ENCODE data around the gene UBAC2. TPM values are rescaled to one million over a fixed set of nuclear protein-coding genes. Genes with fewer than 3 reads are reported as not detected.
"Not testable (repeated sequence)": the region's sequence is repeated elsewhere in the genome, so short reads cannot be mapped to it uniquely, and the experiment has no call there.

The UBAC2 gene
- total and polyA plus RNA-seq, 2 donors, result 42.8 to 69.1 TPM

- Histone ChIP-seq H3K36me3 (ENCODE audit: control insufficient read depth in 2 of 2, insufficient read depth in 2 of 2, low read length in 1 of 2) (peaks cover 0 to 21% of the 10 kb centered on the region in 2 donors), H3K9me3 (ENCODE audit: control insufficient read depth in 2 of 2, insufficient read depth in 1 of 2, low read length in 1 of 2) (no peaks in the 10 kb centered on the region), H3K4me1 (ENCODE audit: control insufficient read depth in 2 of 2, insufficient read depth in 2 of 2, low read length in 2 of 2) (peaks cover 13 to 58% of the 10 kb centered on the region in 2 donors), H3K27ac (ENCODE audit: low read depth in 1 of 2, low read length in 1 of 2) (no peak overlapping the region), H3K27me3 (ENCODE audit: control insufficient read depth in 2 of 2, insufficient read depth in 1 of 2, low read length in 1 of 2) (no peaks in the 10 kb centered on the region), H3K4me3 (ENCODE audit: low read length in 2 of 2) (no peak overlapping the region)
- WGBS, result 99% methylated on average over 14 of the region's 14 CpGs
- no peak for DNase-seq (ENCODE audit: low read depth in 6 of 9, low spot score in 9 of 9)
These were observed 187.8 kb downstream of the UBAC2 start for GRCh38 chr13:99388334-99388923.

- not testable (repeated sequence) for H3K27me3 ChIP-seq (ENCODE audit: control insufficient read depth in 2 of 2, insufficient read depth in 1 of 2, low read length in 1 of 2); H3K27ac ChIP-seq (ENCODE audit: low read depth in 1 of 2, low read length in 1 of 2); H3K9me3 ChIP-seq (ENCODE audit: control insufficient read depth in 2 of 2, insufficient read depth in 1 of 2, low read length in 1 of 2); H3K4me3 ChIP-seq (ENCODE audit: low read length in 2 of 2); DNase-seq (ENCODE audit: low read depth in 6 of 9, low spot score in 9 of 9)
- Histone ChIP-seq H3K36me3 (ENCODE audit: control insufficient read depth in 2 of 2, insufficient read depth in 2 of 2, low read length in 1 of 2) (peaks cover 0 to 21% of the 10 kb centered on the region in 2 donors), H3K4me1 (ENCODE audit: control insufficient read depth in 2 of 2, insufficient read depth in 2 of 2, low read length in 2 of 2) (peaks cover 8 to 51% of the 10 kb centered on the region in 2 donors)
- 96% methylated on average over 6 of the region's 6 CpGs for WGBS
These were observed 188.4 kb downstream of the UBAC2 start for GRCh38 chr13:99389094-99389493.

- no peak for DNase-seq (ENCODE audit: low read depth in 6 of 9, low spot score in 9 of 9)
- Histone ChIP-seq H3K9me3 (ENCODE audit: control insufficient read depth in 2 of 2, insufficient read depth in 1 of 2, low read length in 1 of 2) (peaks cover 0 to 4% of the 10 kb centered on the region in 2 donors), H3K4me1 (ENCODE audit: control insufficient read depth in 2 of 2, insufficient read depth in 2 of 2, low read length in 2 of 2) (peaks cover 8 to 49% of the 10 kb centered on the region in 2 donors), H3K27me3 (ENCODE audit: control insufficient read depth in 2 of 2, insufficient read depth in 1 of 2, low read length in 1 of 2) (no peaks in the 10 kb centered on the region), H3K27ac (ENCODE audit: low read depth in 1 of 2, low read length in 1 of 2) (no peak overlapping the region), H3K4me3 (ENCODE audit: low read length in 2 of 2) (no peak overlapping the region), H3K36me3 (ENCODE audit: control insufficient read depth in 2 of 2, insufficient read depth in 2 of 2, low read length in 1 of 2) (peaks cover 0 to 21% of the 10 kb centered on the region in 2 donors)
- 98% methylated on average over 19 of the region's 19 CpGs for WGBS
These were observed 189.1 kb downstream of the UBAC2 start for GRCh38 chr13:99389520-99390304.

GRCh38 chr13:99390601-99391000 lies 189.9 kb downstream of the UBAC2 start:
- no peak for DNase-seq (ENCODE audit: low read depth in 6 of 9, low spot score in 9 of 9)
- H3K27ac ChIP-seq (ENCODE audit: low read depth in 1 of 2, low read length in 1 of 2), result no peak overlapping the region
- H3K4me3 ChIP-seq (ENCODE audit: low read length in 2 of 2), result no peak overlapping the region
- H3K27me3 ChIP-seq (ENCODE audit: control insufficient read depth in 2 of 2, insufficient read depth in 1 of 2, low read length in 1 of 2), result no peaks in the 10 kb centered on the region
- H3K36me3 ChIP-seq (ENCODE audit: control insufficient read depth in 2 of 2, insufficient read depth in 2 of 2, low read length in 1 of 2), result peaks cover 0 to 13% of the 10 kb centered on the region in 2 donors
- H3K4me1 ChIP-seq (ENCODE audit: control insufficient read depth in 2 of 2, insufficient read depth in 2 of 2, low read length in 2 of 2), result peaks cover 8 to 42% of the 10 kb centered on the region in 2 donors
- H3K9me3 ChIP-seq (ENCODE audit: control insufficient read depth in 2 of 2, insufficient read depth in 1 of 2, low read length in 1 of 2), result peaks cover 0 to 4% of the 10 kb centered on the region in 2 donors
- WGBS, result 93% methylated on average over 13 of the region's 13 CpGs

GRCh38 chr13:99391781-99392469 lies 191.3 kb downstream of the UBAC2 start:
- no peak for DNase-seq (ENCODE audit: low read depth in 6 of 9, low spot score in 9 of 9)
- WGBS, result 97% methylated on average over 11 of the region's 11 CpGs
- peaks cover 0 to 4% of the 10 kb centered on the region in 2 donors for H3K9me3 ChIP-seq (ENCODE audit: control insufficient read depth in 2 of 2, insufficient read depth in 1 of 2, low read length in 1 of 2)

DNA sequence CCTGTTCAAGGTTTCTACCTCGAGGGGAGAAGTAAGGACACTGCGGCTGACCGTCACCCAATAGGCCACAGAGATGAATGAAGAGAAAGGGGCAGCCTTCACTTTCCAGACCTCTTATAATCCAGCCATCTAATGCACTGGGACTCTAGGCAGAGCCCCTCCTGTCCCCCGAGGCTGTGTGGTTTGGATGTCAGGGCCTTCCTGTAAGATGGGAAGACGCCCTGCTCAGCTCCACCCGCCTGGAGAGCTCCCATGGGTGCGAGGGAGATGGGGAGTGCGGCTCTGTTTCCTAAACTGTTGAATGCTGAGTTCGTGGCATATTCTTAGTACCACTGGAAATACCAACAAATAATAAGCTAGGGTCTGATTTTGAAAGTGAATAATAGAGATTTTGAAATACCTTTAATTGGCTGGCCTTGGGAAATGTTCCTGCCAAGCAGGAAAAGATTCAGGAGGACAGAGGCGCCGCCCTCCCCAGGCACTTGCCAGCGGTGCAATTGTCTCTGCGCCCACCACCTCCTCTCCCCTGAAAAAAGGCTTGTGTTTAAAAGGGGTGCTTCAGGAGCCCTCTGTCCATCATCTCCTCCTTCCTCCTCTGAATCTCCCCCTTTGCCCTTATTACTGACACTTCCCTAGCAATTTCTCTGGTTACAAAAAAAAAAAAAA lies 191.9 kb downstream of the UBAC2 start:
- WGBS, result 91% methylated on average over 13 of the region's 13 CpGs
- Histone ChIP-seq H3K4me3 (ENCODE audit: low read length in 2 of 2) (no peak overlapping the region), H3K36me3 (ENCODE audit: control insufficient read depth in 2 of 2, insufficient read depth in 2 of 2, low read length in 1 of 2) (no peaks in the 10 kb centered on the region), H3K4me1 (ENCODE audit: control insufficient read depth in 2 of 2, insufficient read depth in 2 of 2, low read length in 2 of 2) (peaks cover 5 to 30% of the 10 kb centered on the region in 2 donors), H3K9me3 (ENCODE audit: control insufficient read depth in 2 of 2, insufficient read depth in 1 of 2, low read length in 1 of 2) (peaks cover 0 to 6% of the 10 kb centered on the region in 2 donors), H3K27ac (ENCODE audit: low read depth in 1 of 2, low read length in 1 of 2) (no peak overlapping the region), H3K27me3 (ENCODE audit: control insufficient read depth in 2 of 2, insufficient read depth in 1 of 2, low read length in 1 of 2) (no peaks in the 10 kb centered on the region)
- DNase-seq (ENCODE audit: low read depth in 6 of 9, low spot score in 9 of 9), result no peak

More at GRCh38 chr13:99391781-99392469, 191.3 kb downstream of the UBAC2 start:
- H3K36me3 ChIP-seq (ENCODE audit: control insufficient read depth in 2 of 2, insufficient read depth in 2 of 2, low read length in 1 of 2), result peaks cover 0 to under 1% of the 10 kb centered on the region in 2 donors
- peaks cover 8 to 35% of the 10 kb centered on the region in 2 donors for H3K4me1 ChIP-seq (ENCODE audit: control insufficient read depth in 2 of 2, insufficient read depth in 2 of 2, low read length in 2 of 2)
- H3K4me3 ChIP-seq (ENCODE audit: low read length in 2 of 2), result no peak overlapping the region
- H3K27me3 ChIP-seq (ENCODE audit: control insufficient read depth in 2 of 2, insufficient read depth in 1 of 2, low read length in 1 of 2), result no peaks in the 10 kb centered on the region
- H3K27ac ChIP-seq (ENCODE audit: low read depth in 1 of 2, low read length in 1 of 2), result no peak overlapping the region

- not testable (repeated sequence) for H3K27me3 ChIP-seq (ENCODE audit: control insufficient read depth in 2 of 2, insufficient read depth in 1 of 2, low read length in 1 of 2); H3K4me3 ChIP-seq (ENCODE audit: low read length in 2 of 2); H3K36me3 ChIP-seq (ENCODE audit: control insufficient read depth in 2 of 2, insufficient read depth in 2 of 2, low read length in 1 of 2); H3K9me3 ChIP-seq (ENCODE audit: control insufficient read depth in 2 of 2, insufficient read depth in 1 of 2, low read length in 1 of 2); H3K27ac ChIP-seq (ENCODE audit: low read depth in 1 of 2, low read length in 1 of 2); DNase-seq (ENCODE audit: low read depth in 6 of 9, low spot score in 9 of 9)
- over 99% methylated on average over 7 of the region's 7 CpGs for WGBS
- peaks cover under 1 to 29% of the 10 kb centered on the region in 2 donors for H3K4me1 ChIP-seq (ENCODE audit: control insufficient read depth in 2 of 2, insufficient read depth in 2 of 2, low read length in 2 of 2)
These were observed 192.7 kb downstream of the UBAC2 start for GRCh38 chr13:99393391-99393790.

DNA sequence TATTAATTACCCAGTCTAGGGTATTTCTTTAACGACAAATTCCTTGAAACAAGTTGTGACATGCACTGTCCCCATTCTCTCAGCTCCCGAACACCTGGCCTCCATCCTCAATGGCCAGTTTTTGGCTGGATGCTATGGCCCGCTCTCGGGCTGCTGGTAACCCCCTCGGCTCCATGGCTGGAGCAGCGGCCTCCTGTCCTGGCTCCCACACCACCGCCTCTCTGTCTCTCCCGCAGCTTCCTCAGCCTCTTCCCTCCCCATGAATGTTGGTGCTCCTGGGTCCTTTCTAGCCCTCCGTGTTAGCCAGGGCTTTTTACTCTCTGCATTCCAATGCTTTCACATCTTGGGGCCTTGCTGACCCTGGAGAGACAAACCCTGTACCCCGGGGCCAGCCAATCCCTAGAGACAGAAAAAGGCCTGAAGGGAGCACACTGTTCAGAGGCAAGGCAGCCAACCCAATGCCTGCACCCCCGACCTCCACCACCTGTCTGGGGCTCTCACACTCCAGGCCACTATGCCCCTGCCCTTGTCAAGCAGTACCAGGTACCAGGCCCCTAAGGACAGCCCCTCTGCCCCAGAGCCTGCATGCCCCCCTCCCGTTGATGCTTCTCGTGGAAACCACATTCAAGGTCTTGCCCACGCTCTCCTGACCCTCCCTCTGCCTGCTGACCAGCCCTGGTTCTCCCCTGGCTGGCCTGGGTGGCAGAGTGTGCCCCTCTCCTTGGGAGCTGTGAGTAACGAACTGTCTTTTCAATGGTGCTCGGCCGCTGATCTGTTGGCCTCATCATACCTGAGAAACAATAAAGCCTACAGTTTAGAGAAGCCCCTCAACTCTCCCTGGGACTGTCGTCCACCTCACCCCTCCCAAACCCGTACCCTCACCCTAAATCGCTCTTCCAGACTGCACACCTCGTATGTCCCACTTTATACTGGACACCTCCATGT lies 193.4 kb downstream of the UBAC2 start:
- 97% methylated on average over 21 of the region's 21 CpGs for WGBS
- Histone ChIP-seq H3K27ac (ENCODE audit: low read depth in 1 of 2, low read length in 1 of 2) (no peak overlapping the region), H3K27me3 (ENCODE audit: control insufficient read depth in 2 of 2, insufficient read depth in 1 of 2, low read length in 1 of 2) (no peaks in the 10 kb centered on the region), H3K4me3 (ENCODE audit: low read length in 2 of 2) (no peak overlapping the region), H3K36me3 (ENCODE audit: control insufficient read depth in 2 of 2, insufficient read depth in 2 of 2, low read length in 1 of 2) (no peaks in the 10 kb centered on the region), H3K4me1 (ENCODE audit: control insufficient read depth in 2 of 2, insufficient read depth in 2 of 2, low read length in 2 of 2) (peaks cover 0 to 34% of the 10 kb centered on the region in 2 donors), H3K9me3 (ENCODE audit: control insufficient read depth in 2 of 2, insufficient read depth in 1 of 2, low read length in 1 of 2) (peaks cover 0 to 6% of the 10 kb centered on the region in 2 donors)
- DNase-seq (ENCODE audit: low read depth in 6 of 9, low spot score in 9 of 9), result no peak

Data from thymus (tissue), 11 donors.